ENCODE data around the gene ATXN7L1. TPM values are rescaled to one million over a fixed set of nuclear protein-coding genes. Genes with fewer than 3 reads are reported as not detected.
"Not testable (repeated sequence)": the region's sequence is repeated elsewhere in the genome, so short reads cannot be mapped to it uniquely, and the experiment has no call there.

The ATXN7L1 gene
- total RNA-seq, 1 donor from 2014 or later = 2.4 TPM

DNA sequence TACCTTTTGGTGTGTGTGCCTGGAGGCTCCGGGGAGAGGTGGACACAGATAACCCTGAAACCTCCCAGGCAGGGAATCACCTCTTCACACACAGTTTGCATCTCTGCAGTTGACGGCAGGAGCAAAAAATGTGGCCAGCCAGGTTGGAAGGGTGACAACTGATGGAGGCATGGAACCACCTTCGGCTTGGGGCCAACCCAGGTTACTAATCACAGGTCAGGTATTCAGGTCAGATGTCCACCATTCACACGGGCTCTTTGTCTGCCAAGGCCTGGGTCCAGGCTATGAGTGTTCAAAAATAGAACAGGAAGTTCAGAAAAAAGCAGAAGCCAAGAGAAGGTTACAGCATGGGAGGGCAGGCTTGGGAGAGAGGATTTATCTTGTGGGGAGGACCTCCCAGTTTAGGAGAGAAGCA, 157.9 kb downstream of the ATXN7L1 start:
- H3K4me3 ChIP-seq (ENCODE audit: low read depth, low read length) = no peak overlapping the region
- DNase-seq (ENCODE audit: low read depth) = no peak
- no peaks in the 10 kb centered on the region for H3K36me3 ChIP-seq (ENCODE audit: control insufficient read depth, insufficient read depth, low read length)
- H3K27me3 ChIP-seq (ENCODE audit: control insufficient read depth, insufficient read depth, low read length) = no peaks in the 10 kb centered on the region
- TF ChIP-seq, protein P1, sequence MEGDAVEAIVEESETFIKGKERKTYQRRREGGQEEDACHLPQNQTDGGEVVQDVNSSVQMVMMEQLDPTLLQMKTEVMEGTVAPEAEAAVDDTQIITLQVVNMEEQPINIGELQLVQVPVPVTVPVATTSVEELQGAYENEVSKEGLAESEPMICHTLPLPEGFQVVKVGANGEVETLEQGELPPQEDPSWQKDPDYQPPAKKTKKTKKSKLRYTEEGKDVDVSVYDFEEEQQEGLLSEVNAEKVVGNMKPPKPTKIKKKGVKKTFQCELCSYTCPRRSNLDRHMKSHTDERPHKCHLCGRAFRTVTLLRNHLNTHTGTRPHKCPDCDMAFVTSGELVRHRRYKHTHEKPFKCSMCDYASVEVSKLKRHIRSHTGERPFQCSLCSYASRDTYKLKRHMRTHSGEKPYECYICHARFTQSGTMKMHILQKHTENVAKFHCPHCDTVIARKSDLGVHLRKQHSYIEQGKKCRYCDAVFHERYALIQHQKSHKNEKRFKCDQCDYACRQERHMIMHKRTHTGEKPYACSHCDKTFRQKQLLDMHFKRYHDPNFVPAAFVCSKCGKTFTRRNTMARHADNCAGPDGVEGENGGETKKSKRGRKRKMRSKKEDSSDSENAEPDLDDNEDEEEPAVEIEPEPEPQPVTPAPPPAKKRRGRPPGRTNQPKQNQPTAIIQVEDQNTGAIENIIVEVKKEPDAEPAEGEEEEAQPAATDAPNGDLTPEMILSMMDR (IDR thresholded peaks at IDR 0.05; ENCODE audit: insufficient read depth, low read length, severe bottlenecking) = no peak
- no peak for FAIRE-seq

DNA sequence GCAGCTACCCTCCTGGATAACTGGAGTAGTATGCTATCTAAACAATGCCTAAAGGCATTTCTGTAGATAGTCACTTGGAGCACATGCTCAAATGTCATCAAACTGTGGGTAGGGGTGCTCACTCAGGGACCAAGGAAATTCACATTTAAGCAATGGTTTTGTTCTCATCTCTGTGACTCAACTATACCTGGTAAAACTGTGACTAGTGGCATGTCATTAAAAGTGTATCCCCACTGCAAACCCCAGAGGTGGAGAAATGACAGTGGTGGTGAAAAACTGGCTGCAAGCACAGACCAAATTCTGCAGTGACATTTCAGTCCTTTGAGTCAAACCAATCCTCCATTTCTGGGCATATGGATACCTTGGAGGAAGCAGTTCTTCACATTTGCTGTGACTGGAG, 160.9 kb downstream of the ATXN7L1 start:
- Histone ChIP-seq H3K4me3 (ENCODE audit: low read depth, low read length) (no peak overlapping the region), H3K36me3 (ENCODE audit: control insufficient read depth, insufficient read depth, low read length) (no peaks in the 10 kb centered on the region), H3K27me3 (ENCODE audit: control insufficient read depth, insufficient read depth, low read length) (no peaks in the 10 kb centered on the region)
- DNase-seq (ENCODE audit: low read depth) (no peak), FAIRE-seq (no peak)
- TF ChIP-seq, protein P1 (IDR thresholded peaks at IDR 0.05; ENCODE audit: insufficient read depth, low read length, severe bottlenecking) = no peak

DNA sequence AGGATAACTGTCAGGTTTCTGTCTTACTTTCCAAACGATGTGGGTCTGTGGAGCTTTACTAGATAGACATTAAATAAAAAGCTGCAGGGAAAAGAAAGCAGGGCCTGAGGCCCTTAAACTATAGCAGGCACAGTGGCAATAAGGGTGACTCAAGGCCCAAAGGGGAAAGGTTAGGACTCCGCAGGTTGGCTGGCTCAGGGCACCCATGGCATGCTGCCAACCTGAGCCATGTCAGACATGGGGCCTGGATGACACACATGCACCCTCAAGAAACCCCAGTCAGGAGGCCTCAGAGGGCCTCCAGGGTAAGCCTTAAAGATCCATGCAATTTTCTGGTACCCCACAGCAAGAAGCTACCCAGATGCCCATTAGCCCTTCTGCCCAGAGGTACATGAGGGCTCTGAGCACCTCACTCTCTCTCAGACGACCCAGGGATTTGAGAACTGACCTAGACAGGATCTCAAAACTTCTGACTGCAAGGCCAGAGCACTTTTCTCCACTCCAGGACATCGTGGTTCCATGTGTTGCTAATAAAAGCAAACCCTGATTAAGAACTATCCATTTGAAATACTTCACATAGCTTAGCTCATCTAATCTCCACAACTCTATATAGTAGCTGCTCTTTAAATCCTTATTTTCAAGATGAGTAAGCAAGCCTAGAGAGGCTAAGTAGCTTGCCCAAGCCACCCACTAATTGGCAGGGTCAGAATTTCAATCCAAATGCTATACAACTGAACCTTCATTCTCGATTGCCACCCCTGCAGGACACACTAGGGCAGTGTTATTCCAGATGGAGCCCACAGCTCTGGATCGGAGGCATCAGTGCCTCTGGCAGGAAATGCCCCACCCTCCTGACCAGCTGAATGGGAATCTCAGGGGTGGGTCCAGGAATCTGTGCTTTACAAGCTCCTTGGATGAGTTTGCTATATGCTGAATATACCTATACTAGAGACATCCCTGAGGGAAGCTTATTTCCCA, 162.6 kb downstream of the ATXN7L1 start:
- DNase-seq (ENCODE audit: low read depth) = peak; percentile 44
- Histone ChIP-seq H3K4me3 (ENCODE audit: low read depth, low read length) (no peak overlapping the region), H3K36me3 (ENCODE audit: control insufficient read depth, insufficient read depth, low read length) (no peaks in the 10 kb centered on the region), H3K27me3 (ENCODE audit: control insufficient read depth, insufficient read depth, low read length) (no peaks in the 10 kb centered on the region)
- FAIRE-seq = peak; percentile 58
- TF ChIP-seq, protein P1 (IDR thresholded peaks at IDR 0.05; ENCODE audit: insufficient read depth, low read length, severe bottlenecking) = no peak

DNA sequence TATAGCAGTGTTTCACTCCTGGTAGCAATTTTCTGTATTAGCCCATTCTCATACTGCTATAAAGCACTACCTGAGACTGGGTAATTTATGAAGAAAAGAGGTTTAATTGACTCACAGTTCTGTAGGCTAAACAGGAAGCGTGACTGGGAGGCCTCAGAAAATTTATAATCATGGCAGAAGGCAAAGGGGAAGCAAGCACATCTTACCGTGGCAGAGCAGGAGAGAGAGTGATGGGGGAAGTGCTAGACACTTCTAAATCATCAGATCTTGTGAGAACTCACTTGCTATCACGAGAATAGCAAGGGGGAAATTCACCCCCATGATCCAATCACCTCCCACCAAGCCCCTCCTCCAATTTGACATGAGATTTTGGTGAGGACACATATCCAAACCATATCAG, 163.5 kb downstream of the ATXN7L1 start:
- Histone ChIP-seq H3K27me3 (ENCODE audit: control insufficient read depth, insufficient read depth, low read length) (no peaks in the 10 kb centered on the region), H3K4me3 (ENCODE audit: low read depth, low read length) (no peak overlapping the region), H3K36me3 (ENCODE audit: control insufficient read depth, insufficient read depth, low read length) (no peaks in the 10 kb centered on the region)
- TF ChIP-seq, protein P1 (IDR thresholded peaks at IDR 0.05; ENCODE audit: insufficient read depth, low read length, severe bottlenecking) = no peak
- FAIRE-seq (no peak), DNase-seq (ENCODE audit: low read depth) (no peak)

DNA sequence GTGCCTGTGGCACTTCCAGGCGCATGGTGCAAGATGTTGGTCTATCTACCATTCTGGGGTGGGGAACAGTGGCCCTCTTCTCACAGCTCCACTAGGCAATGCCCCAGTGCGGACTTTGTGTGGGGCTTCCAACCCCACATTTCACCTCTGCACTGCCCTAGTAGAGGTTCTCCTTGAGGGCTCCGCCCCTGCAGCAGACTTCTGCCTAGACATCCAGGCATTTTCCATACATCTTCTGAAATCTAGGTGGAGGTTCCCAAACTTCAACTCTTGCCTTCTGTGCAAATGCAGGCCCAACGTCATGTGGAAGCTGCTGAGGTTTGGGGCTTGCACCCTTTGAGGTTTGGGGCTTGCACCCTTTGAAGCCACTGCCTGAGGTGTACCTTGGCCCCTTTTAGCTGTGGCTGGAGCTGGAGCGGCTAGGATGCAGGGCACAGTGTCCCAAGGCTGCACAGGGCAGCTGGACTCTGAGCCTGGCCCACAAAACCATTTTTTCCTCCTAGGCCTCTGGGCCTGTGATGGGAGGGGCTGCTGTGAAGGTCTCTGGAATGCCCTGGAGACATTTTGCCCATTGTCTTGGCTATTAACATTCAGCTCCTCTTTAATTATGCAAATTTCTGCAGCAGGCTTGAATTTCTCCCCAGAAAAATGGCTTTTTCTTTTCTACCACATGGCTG, 164.5 kb downstream of the ATXN7L1 start:
- TF ChIP-seq, protein P1 (IDR thresholded peaks at IDR 0.05; ENCODE audit: insufficient read depth, low read length, severe bottlenecking) = no peak
- H3K36me3 ChIP-seq (ENCODE audit: control insufficient read depth, insufficient read depth, low read length) = no peaks in the 10 kb centered on the region
- H3K4me3 ChIP-seq (ENCODE audit: low read depth, low read length) = no peak overlapping the region
- FAIRE-seq (no peak), DNase-seq (ENCODE audit: low read depth) (no peak)
- H3K27me3 ChIP-seq (ENCODE audit: control insufficient read depth, insufficient read depth, low read length) = no peaks in the 10 kb centered on the region

DNA sequence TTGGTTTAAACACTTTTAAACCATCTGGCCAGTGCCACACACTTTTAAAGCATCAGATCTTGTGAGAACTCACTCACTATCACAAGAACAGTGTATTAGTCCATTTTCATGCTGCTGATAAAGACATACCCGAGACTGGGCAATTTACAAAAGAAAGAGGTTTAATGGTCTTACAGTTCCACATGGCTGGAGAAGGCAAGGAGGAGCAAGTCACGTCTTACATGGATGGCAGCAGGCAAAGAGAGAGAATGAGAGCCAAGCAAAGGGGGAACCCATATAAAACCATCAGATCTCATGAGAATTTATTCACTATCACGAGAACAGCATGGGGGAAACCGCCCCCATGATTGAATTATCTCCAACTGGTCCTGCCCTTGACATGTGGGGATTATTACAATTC, 165.7 kb downstream of the ATXN7L1 start:
- DNase-seq (ENCODE audit: low read depth); FAIRE-seq; H3K36me3 ChIP-seq (ENCODE audit: control insufficient read depth, insufficient read depth, low read length); H3K27me3 ChIP-seq (ENCODE audit: control insufficient read depth, insufficient read depth, low read length); H3K4me3 ChIP-seq (ENCODE audit: low read depth, low read length): not testable (repeated sequence)
